Ishikawa (cell line): ENCODE data around the gene FAM131A.

ENCODE experiments used
- CEBPB ChIP-seq: IDR thresholded peaks from 2 replicates; pipeline ENCODE4 v1.6.1; 2012
- CREB1 ChIP-seq: IDR thresholded peaks from 2 replicates; pipeline ENCODE4 v1.6.1; 2012; ENCODE audit warnings: low read depth
- EGR1 ChIP-seq: IDR thresholded peaks from 2 replicates; pipeline ENCODE4 v1.6.1; 2012
- EP300 ChIP-seq: IDR thresholded peaks from 2 replicates; pipeline ENCODE4 v1.6.1; 2012; ENCODE audit warnings: borderline replicate concordance
- NFIC ChIP-seq: IDR thresholded peaks from 2 replicates; pipeline ENCODE4 v1.6.1; 2012
- RAD21 ChIP-seq: IDR thresholded peaks from 2 replicates; pipeline ENCODE4 v1.6.1; 2012; ENCODE audit warnings: low read depth
- TAF1 ChIP-seq: IDR thresholded peaks from 2 replicates; pipeline ENCODE4 v1.6.1; 2012; ENCODE audit warnings: low read depth, mild to moderate bottlenecking
- YY1 ChIP-seq: IDR thresholded peaks from 2 replicates; pipeline ENCODE4 v1.6.1; 2012; ENCODE audit warnings: low read depth
- TF ChIP-seq, protein P1 (sequence below): IDR thresholded peaks from 2 replicates; pipeline ENCODE4 v1.6.1; 2012
- TF ChIP-seq, protein P2 (sequence below): IDR thresholded peaks from 2 replicates; pipeline ENCODE4 v1.6.1; 2012
- TF ChIP-seq, protein P3 (sequence below): IDR thresholded peaks from 2 replicates; pipeline ENCODE4 v1.6.1; 2012; ENCODE audit warnings: low read depth, mild to moderate bottlenecking

DNA sequence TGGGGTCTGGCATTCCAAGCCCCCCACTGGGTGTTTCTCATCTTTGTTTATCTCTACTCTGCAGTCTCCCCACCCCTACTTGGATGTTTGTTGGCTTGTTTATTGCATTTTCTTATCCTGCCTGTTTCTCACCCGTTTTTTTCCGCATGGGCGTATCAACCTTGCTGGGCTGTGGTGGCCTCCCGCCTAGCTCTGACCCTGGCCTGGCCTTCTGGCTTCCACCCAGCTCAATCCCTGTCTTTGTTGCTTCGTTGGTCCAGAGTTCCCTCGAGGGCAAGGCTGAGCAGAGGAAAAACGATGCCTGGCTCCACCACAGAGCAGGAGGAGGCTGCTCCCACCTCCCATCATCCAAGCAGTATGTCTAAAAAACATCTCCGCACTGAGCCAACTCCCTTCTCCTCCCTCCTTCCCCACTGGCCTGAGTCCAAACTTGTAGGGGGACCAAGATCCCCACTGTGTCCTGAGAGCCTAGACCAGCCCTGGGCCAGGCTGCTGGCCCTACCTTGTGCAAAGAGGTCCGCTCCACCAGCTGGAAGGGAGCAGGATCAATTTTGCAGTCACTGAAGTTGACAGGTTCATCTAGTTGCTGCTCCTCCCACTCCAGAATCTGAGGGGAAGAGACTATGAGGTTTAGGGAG is 14.2 kb downstream of the FAM131A start:
- TF ChIP-seq EP300: no peak
- no peak for TF ChIP-seq TAF1
- TF ChIP-seq, protein P1, sequence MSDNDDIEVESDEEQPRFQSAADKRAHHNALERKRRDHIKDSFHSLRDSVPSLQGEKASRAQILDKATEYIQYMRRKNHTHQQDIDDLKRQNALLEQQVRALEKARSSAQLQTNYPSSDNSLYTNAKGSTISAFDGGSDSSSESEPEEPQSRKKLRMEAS: no peak
- TF ChIP-seq, protein P2, sequence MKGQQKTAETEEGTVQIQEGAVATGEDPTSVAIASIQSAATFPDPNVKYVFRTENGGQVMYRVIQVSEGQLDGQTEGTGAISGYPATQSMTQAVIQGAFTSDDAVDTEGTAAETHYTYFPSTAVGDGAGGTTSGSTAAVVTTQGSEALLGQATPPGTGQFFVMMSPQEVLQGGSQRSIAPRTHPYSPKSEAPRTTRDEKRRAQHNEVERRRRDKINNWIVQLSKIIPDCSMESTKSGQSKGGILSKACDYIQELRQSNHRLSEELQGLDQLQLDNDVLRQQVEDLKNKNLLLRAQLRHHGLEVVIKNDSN: no peak
- TF ChIP-seq EGR1: no peak
- TF ChIP-seq RAD21: no peak
- TF ChIP-seq YY1: no peak
- TF ChIP-seq CEBPB: no peak
- TF ChIP-seq, protein P3, sequence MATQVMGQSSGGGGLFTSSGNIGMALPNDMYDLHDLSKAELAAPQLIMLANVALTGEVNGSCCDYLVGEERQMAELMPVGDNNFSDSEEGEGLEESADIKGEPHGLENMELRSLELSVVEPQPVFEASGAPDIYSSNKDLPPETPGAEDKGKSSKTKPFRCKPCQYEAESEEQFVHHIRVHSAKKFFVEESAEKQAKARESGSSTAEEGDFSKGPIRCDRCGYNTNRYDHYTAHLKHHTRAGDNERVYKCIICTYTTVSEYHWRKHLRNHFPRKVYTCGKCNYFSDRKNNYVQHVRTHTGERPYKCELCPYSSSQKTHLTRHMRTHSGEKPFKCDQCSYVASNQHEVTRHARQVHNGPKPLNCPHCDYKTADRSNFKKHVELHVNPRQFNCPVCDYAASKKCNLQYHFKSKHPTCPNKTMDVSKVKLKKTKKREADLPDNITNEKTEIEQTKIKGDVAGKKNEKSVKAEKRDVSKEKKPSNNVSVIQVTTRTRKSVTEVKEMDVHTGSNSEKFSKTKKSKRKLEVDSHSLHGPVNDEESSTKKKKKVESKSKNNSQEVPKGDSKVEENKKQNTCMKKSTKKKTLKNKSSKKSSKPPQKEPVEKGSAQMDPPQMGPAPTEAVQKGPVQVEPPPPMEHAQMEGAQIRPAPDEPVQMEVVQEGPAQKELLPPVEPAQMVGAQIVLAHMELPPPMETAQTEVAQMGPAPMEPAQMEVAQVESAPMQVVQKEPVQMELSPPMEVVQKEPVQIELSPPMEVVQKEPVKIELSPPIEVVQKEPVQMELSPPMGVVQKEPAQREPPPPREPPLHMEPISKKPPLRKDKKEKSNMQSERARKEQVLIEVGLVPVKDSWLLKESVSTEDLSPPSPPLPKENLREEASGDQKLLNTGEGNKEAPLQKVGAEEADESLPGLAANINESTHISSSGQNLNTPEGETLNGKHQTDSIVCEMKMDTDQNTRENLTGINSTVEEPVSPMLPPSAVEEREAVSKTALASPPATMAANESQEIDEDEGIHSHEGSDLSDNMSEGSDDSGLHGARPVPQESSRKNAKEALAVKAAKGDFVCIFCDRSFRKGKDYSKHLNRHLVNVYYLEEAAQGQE: no peak
- no peak for TF ChIP-seq CREB1
- no peak for TF ChIP-seq NFIC
